Neutrophil (primary cell): ENCODE results near the gene SIX1.

Experiments used
- H3K27ac ChIP-seq: fragments of 200-600 bp; sonication (generic); 2 replicates; pipeline ENCODE4 v1.5.1; 2016; ENCODE audit warnings: mild to moderate bottlenecking, moderate library complexity
- H3K27me3 ChIP-seq: fragments of 200-600 bp; sonication (generic); 2 replicates; pipeline ENCODE4 v1.6.0; 2016; ENCODE audit warnings: mild to moderate bottlenecking
- H3K36me3 ChIP-seq: fragments of 200-600 bp; sonication (generic); 2 replicates; pipeline ENCODE4 v1.5.1; 2017
- H3K4me1 ChIP-seq, 2 experiments: fragments of 200-600 bp in 1 of 2; sonication (generic) in 1 of 2; 1 replicate in 1 of 2; 2 replicates in 1 of 2; pipeline versions ENCODE4 v1.5.1 to v1.6.1; 2013 to 2016; ENCODE audit warnings: low read depth in 1 of 2, low read length in 1 of 2, mild to moderate bottlenecking in 1 of 2, moderate library complexity in 1 of 2; ENCODE audit not compliant: control insufficient read depth in 1 of 2, insufficient read depth in 1 of 2
- H3K4me3 ChIP-seq, 2 experiments: fragments of 200-600 bp in 1 of 2; sonication (generic) in 1 of 2; 1 replicate in 1 of 2; 2 replicates in 1 of 2; pipeline ENCODE4 v1.5.1; 2013 to 2016; ENCODE audit warnings: low read depth in 1 of 2, low read length in 1 of 2, mild to moderate bottlenecking in 1 of 2, moderate library complexity in 1 of 2
- H3K9me3 ChIP-seq: fragments of 200-600 bp; sonication (generic); 2 replicates; pipeline ENCODE4 v1.5.1; 2016
- CTCF ChIP-seq: fragments of 200-600 bp; sonication (generic); IDR thresholded peaks from 2 replicates; pipeline ENCODE4 v1.5.1; 2016; ENCODE audit warnings: antibody characterized with exemption

SIX1 gene

GRCh38 chr14:60648934-60649874, at the start of gene SIX1:
SIX1 (minus strand) TSS chr14:60649477; CDS start chr14:60649189, 288 bp downstream.
- Histone ChIP-seq H3K9me3 (no peaks in the 10 kb centered on the region), H3K4me3 (peak within 1 kb of the TSS; percentile 8 to 54), H3K4me1 (peaks cover 29 to 33% of the 10 kb centered on the region in 2 experiments), H3K36me3 (no peaks in the 10 kb centered on the region), H3K27ac (no peak within 1 kb of the TSS), H3K27me3 (peaks cover 100% of the 10 kb centered on the region)
- no peak for TF ChIP-seq CTCF

GRCh38 chr14:60695327-60695726, 46.0 kb upstream of the SIX1 start:
- no peaks in the 10 kb centered on the region for H3K4me1 ChIP-seq
- H3K9me3 ChIP-seq, result no peaks in the 10 kb centered on the region
- no peak for TF ChIP-seq CTCF
- H3K27me3 ChIP-seq, result peaks cover 4% of the 10 kb centered on the region
- H3K4me3 ChIP-seq, result no peak overlapping the region
- no peaks in the 10 kb centered on the region for H3K36me3 ChIP-seq
- no peak overlapping the region for H3K27ac ChIP-seq

- H3K27me3 ChIP-seq, result peaks cover 4% of the 10 kb centered on the region
- H3K4me1 ChIP-seq, result no peaks in the 10 kb centered on the region
- H3K27ac ChIP-seq, result no peak overlapping the region
- TF ChIP-seq CTCF, result no peak
- no peaks in the 10 kb centered on the region for H3K36me3 ChIP-seq
- H3K9me3 ChIP-seq, result no peaks in the 10 kb centered on the region
- H3K4me3 ChIP-seq, result no peak overlapping the region
Observed at GRCh38 chr14:60691383-60692113, 42.3 kb upstream of the SIX1 start.

GRCh38 chr14:60686865-60687264, 37.6 kb upstream of the SIX1 start:
- H3K4me3 ChIP-seq, result no peak overlapping the region
- no peaks in the 10 kb centered on the region for H3K4me1 ChIP-seq
- TF ChIP-seq CTCF, result no peak
- H3K27ac ChIP-seq, result no peak overlapping the region
- H3K27me3 ChIP-seq, result no peaks in the 10 kb centered on the region
- no peaks in the 10 kb centered on the region for H3K9me3 ChIP-seq
- H3K36me3 ChIP-seq, result no peaks in the 10 kb centered on the region

GRCh38 chr14:60684203-60684602, 34.9 kb upstream of the SIX1 start:
- no peaks in the 10 kb centered on the region for H3K9me3 ChIP-seq
- no peak overlapping the region for H3K27ac ChIP-seq
- H3K27me3 ChIP-seq, result peaks cover 15% of the 10 kb centered on the region
- no peaks in the 10 kb centered on the region for H3K36me3 ChIP-seq
- no peak for TF ChIP-seq CTCF
- no peaks in the 10 kb centered on the region for H3K4me1 ChIP-seq
- H3K4me3 ChIP-seq, result no peak overlapping the region
